Stimulated activated CD8-positive, alpha-beta memory T cell treated with anti-CD3 and anti-CD28 coated beads, Interleukin-7, amount 100 ng/mL, for 4 hours (primary cell): ENCODE results near the gene DAPK1.

Source experiments
- DNase-seq, 2 donors: peaks; one replicate each; pipeline ENCODE4 v3.0.0-alpha.2; 2020; ENCODE audit warnings: low read depth in 2 of 2

The DAPK1 gene

DNA sequence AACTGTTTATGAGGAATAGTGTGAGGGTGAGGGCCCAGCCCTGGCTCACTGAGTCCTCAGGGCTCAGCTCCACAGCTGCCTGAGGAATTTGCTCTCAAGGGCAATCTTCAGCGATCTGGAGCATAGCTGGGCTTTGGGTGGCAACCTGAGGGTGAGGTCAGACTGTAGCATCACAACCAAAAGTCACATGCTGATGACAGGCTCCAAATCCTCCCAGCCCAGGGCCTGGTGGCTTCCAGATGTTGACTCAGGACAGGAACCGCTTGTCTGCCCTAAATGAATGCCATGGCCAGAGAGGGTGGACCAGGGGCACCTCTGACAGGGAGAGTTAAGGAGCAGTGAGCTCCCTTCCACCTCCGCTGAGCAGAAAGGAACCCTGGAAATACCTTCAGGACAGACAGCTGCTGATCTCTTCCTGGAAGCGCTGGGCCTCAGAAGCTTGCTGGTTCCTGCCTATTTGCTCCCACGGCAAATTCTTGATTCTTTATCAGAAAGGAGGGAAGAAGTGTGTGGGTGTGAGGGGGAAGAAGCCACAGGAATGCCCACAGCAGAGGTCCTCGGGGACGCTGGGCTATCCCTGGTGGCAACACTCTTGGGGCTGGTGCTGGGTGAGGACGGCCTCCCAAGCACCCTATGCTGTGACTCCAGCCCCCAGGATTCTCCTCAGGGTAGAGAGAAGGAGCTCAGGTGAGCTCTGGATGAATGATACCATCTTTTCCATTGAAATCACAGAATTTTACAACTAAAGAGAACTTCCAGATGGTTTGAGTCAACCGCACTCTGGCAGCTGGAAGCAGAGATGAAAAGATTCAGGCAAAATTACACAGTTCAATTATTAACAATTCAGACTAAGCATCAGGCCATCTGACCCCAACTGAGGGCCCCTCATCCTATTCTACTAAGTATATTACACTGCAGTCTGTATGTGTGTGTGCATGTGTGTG lies 214.5 kb downstream of the DAPK1 start:
- no peak for DNase-seq

DNA sequence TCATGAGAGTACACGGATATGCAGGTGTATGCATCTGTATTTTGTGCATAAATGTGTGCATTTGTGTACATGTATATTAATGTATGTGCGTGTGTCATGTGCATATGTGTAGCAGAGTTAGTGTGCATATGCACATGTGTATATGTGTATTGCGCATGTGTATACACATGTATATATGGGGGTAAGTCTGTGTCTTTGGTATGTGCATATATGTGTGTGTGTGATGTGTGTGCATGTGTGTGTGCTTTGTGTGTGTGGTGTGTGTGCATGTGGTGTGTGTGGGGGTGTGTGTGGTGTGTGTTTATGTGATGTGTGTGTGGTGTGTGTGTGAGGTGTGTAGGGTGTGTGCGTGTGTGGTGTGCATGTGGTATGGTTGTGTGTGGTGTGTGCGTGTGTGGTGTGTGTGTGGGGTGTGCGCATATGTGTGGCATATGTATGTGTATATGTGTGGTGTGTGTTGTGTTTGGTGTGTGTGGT lies 215.2 kb downstream of the DAPK1 start:
- DNase-seq: no peak

DNA sequence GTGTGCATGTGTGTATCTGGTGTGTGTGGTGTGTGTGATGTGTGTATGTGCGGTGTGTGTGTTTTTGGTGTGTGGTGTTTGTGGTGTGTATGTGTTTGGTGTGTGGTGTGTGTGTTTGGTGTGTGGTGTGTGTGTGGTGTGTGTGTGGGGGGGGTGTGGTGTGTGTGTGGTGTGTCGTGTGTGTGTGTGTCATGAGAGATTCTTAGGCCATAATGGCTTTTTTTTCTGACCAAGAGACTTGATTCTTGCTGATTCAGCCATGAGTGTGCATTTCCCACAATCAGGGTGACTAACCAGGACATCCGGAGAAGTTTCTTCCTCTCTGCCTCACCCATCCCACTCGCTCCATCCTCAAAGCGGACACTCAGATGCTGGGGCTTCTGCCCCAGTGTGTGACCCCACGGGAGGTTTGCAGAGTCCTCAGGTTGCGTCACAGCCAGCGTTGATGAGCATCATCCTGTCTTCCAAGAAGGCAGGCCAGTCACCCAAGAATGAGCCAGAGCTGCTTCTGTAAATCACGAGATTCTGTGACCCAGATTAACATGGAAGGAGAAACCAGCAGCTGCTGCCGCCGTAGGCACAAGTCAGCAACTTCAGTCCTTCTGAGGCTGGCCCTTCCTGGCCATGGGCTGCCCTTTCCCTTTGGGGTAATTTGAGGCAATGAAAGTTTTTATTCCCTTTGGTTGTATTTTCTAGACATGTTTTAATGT lies 215.8 kb downstream of the DAPK1 start:
- DNase-seq: peak in 1 of 2 donors; percentile 5

DNA sequence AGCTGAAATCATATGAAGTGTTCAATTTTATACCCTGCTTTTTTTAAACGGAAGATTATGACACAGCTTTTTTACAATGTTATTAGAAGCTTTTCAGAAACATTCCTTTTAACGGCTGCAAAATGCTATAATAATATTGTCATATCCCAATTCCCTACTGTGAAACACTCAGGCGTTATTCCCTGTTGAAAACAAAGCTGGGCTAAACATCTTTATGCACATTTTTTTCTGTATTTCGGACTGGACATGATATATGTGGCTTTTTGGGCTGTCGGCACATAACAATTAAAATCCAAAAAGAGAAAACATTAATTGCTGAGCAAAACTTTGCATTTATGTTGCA lies 216.3 kb downstream of the DAPK1 start:
- DNase-seq: no peak

DNA sequence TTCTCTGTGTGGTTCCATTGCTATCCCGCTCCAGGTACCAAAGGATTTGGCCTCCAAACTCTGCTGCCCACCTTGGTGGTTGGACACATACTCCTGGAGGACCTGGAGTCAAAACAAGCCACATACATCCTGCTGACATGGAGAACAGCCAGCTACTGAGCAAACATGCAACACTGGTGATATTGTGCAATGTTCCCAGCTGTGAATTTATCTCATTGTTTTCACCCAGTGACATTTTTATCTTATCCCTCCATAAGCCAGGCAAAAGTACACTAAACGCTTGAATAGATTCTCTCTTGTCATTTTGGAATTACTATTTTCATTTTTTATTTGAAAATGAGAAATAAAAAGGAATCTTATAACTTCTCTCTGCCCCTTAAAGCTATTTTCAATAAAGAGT lies 217.2 kb downstream of the DAPK1 start:
- DNase-seq: no peak

DNA sequence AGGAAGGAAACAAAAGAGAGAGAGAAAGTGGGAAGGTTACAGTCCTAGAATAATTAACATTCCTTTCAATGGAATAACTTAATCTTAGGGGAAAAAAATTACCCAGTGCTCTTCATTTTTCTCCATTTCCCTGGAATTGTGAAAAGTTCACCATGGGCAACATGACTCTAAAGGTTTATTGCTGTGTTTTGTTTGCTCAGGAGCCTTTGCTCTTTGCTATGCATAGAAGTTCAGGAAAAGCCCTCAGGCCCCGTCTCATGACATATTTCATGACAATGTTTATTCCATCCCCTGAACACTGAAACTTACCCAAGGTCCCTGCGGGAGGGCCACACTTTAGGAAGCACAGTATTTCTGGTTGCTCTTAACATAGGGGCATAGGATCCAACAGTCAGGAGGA lies 218.5 kb downstream of the DAPK1 start:
- no peak for DNase-seq

DNA sequence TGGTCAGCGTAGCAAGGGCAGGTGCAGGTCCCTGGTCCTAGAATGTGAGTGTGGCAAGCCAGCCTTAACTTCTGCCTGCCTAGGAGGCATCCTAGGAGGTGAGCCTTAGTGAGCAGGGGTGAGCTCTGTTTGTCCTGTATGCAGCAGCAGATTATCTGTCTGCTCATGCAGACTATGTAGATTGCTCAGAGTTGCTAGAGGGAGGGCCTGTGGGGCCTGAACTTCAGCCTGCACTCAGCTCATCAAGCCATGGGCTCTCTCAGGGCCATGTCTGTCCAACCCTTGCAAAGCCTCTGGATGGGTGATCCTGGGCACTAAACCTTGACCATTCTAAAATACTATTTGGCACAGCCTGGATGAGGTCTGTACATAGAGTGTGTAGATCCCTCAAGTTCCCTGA lies 219.8 kb downstream of the DAPK1 start:
- DNase-seq: no peak

DNA sequence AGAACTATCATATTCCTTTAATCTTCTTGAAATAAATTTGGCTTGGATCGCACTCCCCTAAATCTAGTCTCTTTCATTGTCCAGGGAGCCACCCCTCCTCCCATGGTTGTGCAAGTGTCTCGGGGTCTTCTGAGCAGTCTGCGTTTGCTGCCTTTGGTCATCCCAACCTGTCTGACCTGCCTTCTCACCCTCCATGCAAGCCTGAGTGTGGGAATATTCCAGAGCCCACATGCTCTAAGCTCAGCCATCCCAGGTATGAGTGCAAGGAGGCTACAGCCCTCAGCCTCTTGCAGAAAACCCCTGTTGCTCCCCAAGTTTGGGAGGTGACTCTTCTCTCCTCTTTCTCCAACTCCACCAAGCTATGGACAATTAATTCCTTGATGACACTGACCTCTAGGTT lies 220.6 kb downstream of the DAPK1 start:
- no peak for DNase-seq

DNA sequence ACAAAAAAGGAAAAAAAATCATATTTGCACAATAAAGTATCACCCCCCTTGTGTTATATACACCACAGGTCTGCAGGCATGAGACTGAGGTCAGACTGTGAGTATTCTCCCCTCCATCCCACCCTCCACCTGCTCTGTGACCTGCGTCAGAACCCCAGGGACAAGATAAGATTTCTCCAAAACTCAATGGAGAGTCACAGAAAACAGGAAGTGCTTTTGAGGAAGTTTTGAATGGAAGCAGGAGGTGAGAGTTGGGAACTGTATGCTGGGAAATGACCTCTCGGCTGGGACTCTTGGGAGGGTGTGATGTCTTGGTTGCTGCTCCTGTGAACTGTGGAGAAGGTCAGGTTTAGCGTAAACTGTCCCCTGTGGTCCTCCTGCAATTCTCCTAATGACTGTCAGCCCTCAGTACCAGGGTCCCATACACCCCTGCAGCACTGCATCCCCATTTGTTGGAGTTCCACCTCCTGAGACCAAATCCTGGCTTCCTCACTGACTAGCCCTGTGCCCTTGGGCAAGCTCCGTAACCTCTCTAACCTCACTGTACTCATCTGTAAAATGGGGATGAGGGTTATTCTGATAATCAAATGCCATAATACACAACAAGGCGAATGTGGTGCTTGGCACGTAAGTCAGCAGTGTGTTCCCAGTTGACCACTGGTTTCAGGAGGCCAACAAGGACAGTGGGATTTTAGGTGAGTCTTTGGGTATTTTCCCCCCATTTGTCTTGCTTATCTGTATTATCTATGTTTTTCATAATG lies 221.4 kb downstream of the DAPK1 start:
- no peak for DNase-seq

DNA sequence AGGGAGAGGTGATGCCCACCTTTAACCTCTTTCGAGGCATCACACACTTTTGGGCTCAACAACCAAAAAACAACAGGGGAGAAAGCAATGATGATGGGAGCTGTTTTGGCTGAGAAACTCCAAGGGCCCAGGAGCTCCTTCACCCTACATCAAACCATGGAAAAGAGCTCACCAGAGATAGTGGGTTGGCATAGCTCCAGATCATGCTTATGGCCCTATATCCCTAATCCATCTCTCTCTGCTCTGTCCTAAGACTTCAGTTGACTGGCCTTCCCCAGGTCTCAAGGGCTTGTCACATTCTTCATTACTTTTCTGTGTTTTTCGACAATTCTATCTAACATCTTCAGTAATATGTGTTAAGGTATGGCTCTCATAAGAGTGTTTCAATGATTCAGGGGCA lies 222.5 kb downstream of the DAPK1 start:
- DNase-seq: no peak

DNA sequence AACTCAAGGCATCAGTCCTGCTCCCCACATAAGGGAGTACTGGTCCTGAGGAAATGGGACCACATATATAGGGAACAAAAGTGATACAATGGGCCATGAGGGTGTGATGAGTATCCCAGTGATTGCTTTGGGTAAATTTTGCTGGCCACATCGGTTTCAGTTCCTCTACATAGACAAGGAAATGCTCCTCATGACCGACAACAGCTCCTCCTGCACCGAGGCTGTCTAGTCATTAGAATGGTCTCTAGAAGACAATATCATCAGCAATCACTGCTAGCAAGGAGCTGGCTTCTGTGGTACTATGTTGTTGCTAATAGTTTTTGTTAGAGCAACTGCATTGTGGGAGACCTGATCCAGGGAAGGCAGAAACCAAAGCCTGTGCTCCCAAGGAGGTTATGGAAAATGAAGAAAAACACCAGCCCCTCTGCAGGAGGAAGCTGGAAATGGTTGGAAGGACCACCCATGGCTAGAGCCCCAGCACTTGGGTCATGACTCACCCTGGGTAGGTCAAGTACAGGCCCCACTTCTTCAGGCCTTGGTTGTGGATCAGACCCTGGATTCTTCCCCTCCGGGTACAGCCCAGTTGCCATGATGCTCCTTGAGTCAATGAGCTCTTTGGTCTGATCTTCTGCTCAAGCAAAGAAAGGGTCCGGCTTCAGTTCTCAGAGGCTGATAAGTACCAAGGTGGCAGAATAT lies 224.9 kb downstream of the DAPK1 start:
- no peak for DNase-seq

DNA sequence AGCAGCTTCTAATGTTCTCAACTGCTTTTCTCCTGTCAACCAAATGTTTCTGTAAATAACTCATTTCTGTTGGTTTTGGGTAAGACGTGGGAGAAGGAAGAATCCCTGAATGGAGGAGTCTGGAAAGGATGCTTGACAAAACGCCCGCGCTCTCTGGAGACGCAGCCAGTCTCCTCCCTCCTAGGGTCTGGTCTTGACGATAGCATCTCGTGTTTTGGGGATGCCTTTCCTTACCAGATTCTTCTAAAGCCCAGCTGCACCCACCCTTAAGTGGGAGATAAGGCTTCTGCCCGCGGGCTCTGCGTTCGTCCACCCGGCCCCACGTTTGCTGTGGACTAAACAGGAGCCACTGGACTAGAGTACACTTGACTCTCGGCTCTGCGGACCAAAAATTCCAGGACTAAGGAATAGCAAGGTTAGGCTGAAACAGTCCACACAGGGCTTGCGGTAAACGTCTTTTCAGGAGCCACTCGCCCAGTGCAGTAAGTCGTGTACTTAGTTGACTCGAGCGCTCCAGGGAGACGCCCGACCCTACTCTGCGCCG lies 227.8 kb downstream of the DAPK1 start:
- no peak for DNase-seq

DNA sequence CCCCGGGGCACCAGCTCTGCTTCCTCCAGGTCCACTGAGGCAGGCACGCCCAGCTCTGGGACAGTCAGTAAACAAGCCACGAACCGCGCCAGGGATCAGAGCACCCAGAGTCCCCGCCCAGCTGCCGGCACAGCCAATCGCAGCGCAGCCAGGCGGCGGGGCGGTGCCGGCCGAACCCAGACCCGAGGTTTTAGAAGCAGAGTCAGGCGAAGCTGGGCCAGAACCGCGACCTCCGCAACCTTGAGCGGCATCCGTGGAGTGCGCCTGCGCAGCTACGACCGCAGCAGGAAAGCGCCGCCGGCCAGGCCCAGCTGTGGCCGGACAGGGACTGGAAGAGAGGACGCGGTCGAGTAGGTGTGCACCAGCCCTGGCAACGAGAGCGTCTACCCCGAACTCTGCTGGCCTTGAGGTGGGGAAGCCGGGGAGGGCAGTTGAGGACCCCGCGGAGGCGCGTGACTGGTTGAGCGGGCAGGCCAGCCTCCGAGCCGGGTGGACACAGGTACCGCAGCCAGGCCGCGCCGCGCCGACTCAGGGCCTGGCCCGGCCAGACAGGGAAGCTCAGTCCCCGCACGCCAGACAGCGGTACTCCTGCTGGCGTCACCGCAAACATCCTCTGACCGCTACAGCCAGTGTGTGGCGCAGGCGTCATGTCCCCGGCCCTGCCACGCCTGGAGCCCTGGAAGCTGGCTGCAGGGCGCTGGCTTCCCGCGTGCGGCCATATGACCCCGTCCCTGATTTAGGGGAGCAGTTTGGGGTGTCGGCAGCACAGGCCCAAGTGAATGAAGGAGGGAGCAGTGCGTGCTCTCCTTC lies 228.4 kb downstream of the DAPK1 start, which contains the start of gene CTSL:
TSS of gene CTSL (plus strand) at position 220 of the 810 bp plus-strand sequence. CDS start 1,485 bp downstream, outside the sequence.
- peak; percentile 5 to 9 for DNase-seq

DNA sequence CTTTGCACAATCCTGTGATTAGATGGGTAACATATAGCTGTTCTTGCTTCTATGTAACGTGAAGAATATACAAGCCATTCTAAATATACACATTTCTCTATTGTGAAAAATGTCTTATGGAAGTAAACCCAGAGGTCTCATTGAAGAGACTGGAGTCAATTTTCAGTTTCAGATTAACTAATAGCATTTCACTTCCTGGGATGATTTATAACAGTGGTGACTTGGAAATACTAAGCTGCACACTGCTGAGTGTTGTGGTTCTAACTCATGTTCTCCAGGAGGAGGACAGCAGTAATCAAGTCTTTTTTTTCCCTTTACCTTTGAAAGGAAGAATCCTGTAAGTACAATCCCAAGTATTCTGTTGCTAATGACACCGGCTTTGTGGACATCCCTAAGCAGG lies 231.6 kb downstream of the DAPK1 start:
- no peak for DNase-seq

DNA sequence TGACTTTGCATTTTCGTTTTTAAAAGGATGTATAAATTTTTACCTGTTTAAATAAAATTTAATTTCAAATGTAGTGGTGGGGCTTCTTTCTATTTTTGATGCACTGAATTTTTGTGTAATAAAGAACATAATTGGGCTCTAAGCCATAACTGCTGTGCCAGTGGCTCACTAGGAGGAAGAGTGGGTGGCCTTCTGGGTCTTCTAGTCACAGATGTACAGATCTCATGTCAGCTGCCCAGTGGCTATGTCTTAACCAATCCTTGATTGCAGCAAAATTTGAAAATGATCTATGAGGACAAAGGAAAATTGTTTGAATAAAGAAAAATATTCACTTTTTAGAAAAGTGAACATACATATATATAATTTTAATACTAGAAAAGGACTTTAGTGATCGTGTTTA lies 233.7 kb downstream of the DAPK1 start:
- DNase-seq: no peak

DNA sequence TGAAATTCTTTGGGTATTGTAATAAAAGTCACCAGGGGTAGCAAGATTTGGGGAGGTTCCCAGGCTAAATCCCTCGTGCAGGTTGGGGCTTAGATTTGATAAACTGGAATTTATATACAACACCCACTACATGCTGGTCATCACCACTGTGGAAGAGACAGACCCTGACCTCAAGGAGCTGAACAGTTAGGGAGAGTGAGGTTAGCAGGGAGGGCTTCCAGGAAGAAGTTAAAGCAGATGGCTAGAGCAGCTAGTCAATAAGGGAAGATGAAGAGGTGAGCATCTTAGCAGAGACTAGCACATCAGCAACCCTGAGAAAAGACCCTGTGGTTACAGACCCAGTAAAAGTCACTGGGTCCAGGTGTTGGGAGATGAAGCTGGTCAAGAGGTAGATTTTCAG lies 234.7 kb downstream of the DAPK1 start:
- no peak for DNase-seq

DNA sequence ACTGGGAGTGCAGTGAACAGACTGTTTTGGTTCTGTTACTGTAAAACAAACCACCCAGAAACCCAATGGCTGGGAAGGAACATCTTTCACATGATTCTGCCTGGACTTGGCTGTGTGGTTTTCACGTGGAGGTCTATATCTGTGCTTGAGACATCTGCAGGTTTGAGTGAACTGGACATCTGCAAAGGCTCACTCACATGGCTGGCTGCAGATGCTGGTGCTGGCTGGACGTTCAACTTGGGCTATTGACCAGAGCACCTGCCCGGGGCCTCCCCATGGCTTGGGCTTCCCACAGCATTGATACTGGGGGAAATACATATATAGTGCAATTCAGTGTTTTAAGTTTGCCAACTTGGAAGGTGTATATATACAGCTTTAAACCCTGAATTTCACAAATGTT lies 235.1 kb downstream of the DAPK1 start:
- DNase-seq: no peak

DNA sequence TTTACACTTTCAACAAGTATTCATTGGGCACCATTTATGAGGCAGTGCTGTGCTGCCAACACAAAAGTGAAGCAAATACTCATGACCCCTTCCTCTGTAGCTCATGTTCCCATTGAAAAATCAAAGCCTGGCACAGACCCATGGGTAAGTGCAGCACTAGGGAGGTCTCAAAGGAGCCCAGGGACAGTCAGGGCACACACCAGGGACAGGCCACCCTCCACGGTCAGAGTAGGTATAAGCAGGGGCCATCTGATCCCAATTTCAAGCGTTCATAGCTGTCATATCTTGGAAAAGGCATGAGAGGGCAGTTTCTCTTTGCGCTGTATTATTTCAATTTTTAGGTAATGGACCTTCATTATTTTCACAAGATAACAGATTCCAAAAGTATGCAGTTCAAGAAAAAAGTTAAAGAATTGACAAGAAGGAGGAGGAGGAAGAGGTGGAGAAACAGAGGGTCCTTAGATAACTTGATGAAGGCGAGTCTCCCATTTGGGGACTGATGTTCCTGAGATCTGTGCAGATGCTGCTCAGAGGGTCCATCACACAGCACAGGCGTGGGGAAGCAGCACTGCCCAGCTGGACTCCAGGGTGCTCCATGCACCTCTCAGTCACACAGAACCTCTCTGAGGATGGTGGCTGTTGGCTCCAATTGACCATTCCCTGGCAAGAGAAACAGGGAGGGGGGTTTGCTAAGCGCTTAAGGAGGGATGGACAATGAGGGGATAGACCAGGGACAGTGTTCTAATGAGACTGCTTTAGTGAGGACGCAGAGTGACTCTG lies 235.8 kb downstream of the DAPK1 start:
- DNase-seq: no peak

DNA sequence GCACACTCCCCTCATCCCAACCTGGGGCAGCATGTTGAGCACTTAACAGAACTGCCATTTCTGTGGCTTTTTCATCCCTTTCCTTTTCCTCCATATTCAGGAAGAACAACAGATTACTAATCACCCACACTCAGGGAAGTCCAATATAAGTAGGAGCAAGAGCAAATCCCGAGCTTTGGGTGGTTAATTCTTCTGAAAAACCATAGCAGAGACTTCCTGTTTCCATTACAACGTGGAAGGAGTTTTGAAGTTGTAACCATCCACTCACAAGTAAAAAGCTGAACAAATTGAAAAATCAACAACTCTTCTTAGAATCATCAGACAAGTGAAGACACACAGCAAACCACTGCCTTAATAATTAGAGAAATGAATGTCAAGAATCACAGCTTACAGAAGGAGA lies 236.4 kb downstream of the DAPK1 start:
- DNase-seq: no peak

DNA sequence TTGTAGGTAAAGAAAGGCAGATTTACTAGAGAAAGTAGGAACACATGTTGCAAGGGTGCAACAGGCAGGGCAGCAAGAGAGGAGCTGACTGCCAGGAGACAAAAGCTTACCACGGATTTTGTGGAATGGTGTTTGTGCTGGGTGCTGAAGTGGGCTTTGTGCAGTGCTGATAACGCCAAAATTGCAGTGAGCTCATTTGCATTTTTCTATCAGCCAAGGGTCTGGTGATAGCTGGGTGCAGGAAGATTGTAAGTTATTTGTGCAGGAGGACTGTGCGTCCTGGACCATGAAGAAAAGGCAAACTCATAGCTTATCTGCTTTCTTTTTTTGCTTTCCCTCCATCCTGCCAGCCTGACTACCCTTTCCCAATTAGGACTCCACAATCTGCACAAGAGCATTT lies 241.9 kb downstream of the DAPK1 start:
- no peak for DNase-seq
